Neural cell (in vitro differentiated cells): ENCODE results near the gene SAMD9.

Source experiments
- CTCF ChIP-seq: fragments of 450-650 bp; IDR thresholded peaks from 2 replicates; pipeline ENCODE4 v1.5.1; 2014; ENCODE audit warnings: antibody characterized with exemption, mild to moderate bottlenecking, moderate library complexity; ENCODE audit not compliant: poor library complexity, severe bottlenecking
- EP300 ChIP-seq: fragments of 450-650 bp; conservative IDR thresholded peaks from 2 replicates; pipeline ENCODE4 v1.6.1; 2014; ENCODE audit warnings: antibody characterized with exemption, mild to moderate bottlenecking, moderate library complexity; ENCODE audit not compliant: poor library complexity, severe bottlenecking
- EZH2 ChIP-seq: fragments of 200-600, 300-800 bp; shearing (Covaris generic), sonication (generic); IDR thresholded peaks from 2 replicates; pipeline ENCODE4 v1.6.1; 2014; ENCODE audit warnings: antibody characterized with exemption, low read length, borderline replicate concordance, mild to moderate bottlenecking; ENCODE audit not compliant: insufficient read depth, poor library complexity, severe bottlenecking
- MXI1 ChIP-seq: fragments of 450-650 bp; conservative IDR thresholded peaks from 2 replicates; pipeline ENCODE4 v1.6.1; 2014; ENCODE audit warnings: antibody characterized with exemption, mild to moderate bottlenecking; ENCODE audit not compliant: poor library complexity, severe bottlenecking
- POLR2AphosphoS5 ChIP-seq: IDR thresholded peaks from 2 replicates; pipeline ENCODE4 v1.6.1; 2012
- REST ChIP-seq: IDR thresholded peaks from 2 replicates; pipeline ENCODE4 v1.6.1; 2012; ENCODE audit warnings: borderline replicate concordance

DNA sequence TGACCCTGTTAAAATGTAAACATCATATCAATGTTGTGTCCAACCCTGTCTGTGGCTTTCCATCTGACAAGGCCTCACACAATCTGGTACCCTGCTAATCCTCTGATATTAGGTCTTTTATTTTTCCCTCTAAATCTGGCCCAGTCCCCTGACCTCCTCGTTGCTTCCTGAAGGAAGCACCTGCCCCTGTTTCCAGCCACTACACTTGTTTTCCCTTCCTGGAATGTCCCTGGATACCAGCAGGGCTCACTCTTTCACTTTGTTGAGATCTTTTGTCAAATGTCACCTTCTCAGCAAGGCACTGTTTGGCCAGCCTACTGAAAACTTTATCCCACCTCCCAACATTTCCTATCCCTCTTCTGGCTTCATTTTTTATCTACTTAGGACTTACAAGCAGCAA lies 28.3 kb upstream of the SAMD9 start:
- TF ChIP-seq CTCF (no peak), REST (no peak), MXI1 (no peak), EZH2 (no peak), EP300 (no peak), POLR2AphosphoS5 (no peak)
